ENCODE results near the gene HMX1.

The HMX1 gene

GRCh38 chr4:8859550-8860095 lies 12.0 kb downstream of the HMX1 start:
- H3K9me3 Mint-ChIP-seq = no peaks in the 10 kb centered on the region
- peaks cover 99% of the 10 kb centered on the region for H3K27me3 Mint-ChIP-seq (ENCODE audit: low read depth, poor library complexity)
- no peak overlapping the region for H3K4me3 Mint-ChIP-seq
- no peak for DNase-seq
- no peak overlapping the region for H3K27ac Mint-ChIP-seq
- TF ChIP-seq CTCF (IDR thresholded peaks at IDR 0.05) = no peak
- no peaks in the 10 kb centered on the region for H3K36me3 Mint-ChIP-seq (ENCODE audit: low read depth)
- peaks cover 38% of the 10 kb centered on the region for H3K4me1 Mint-ChIP-seq

GRCh38 chr4:8858701-8859210 lies 12.9 kb downstream of the HMX1 start:
- no peak for DNase-seq
- no peak for TF ChIP-seq CTCF (IDR thresholded peaks at IDR 0.05)
- H3K27me3 Mint-ChIP-seq (ENCODE audit: low read depth, poor library complexity) = peaks cover 99% of the 10 kb centered on the region
- no peaks in the 10 kb centered on the region for H3K9me3 Mint-ChIP-seq
- H3K27ac Mint-ChIP-seq = no peak overlapping the region
- H3K4me3 Mint-ChIP-seq = no peak overlapping the region
- peaks cover 41% of the 10 kb centered on the region for H3K4me1 Mint-ChIP-seq
- H3K36me3 Mint-ChIP-seq (ENCODE audit: low read depth) = no peaks in the 10 kb centered on the region

GRCh38 chr4:8857766-8858700 lies 13.6 kb downstream of the HMX1 start:
- DNase-seq = no peak
- H3K27me3 Mint-ChIP-seq (ENCODE audit: low read depth, poor library complexity) = peaks cover 99% of the 10 kb centered on the region
- H3K4me1 Mint-ChIP-seq = peaks cover 41% of the 10 kb centered on the region
- TF ChIP-seq CTCF (IDR thresholded peaks at IDR 0.05) = no peak
- no peak overlapping the region for H3K27ac Mint-ChIP-seq
- H3K4me3 Mint-ChIP-seq = no peak overlapping the region
- H3K9me3 Mint-ChIP-seq = peaks cover 4% of the 10 kb centered on the region
- no peaks in the 10 kb centered on the region for H3K36me3 Mint-ChIP-seq (ENCODE audit: low read depth)

GRCh38 chr4:8856835-8857621 lies 14.6 kb downstream of the HMX1 start:
- Mint-ChIP-seq H3K4me3 (no peak overlapping the region), H3K27me3 (ENCODE audit: low read depth, poor library complexity) (peaks cover 98% of the 10 kb centered on the region), H3K9me3 (peaks cover 8% of the 10 kb centered on the region), H3K4me1 (peaks cover 39% of the 10 kb centered on the region), H3K27ac (no peak overlapping the region), H3K36me3 (ENCODE audit: low read depth) (no peaks in the 10 kb centered on the region)
- TF ChIP-seq CTCF (IDR thresholded peaks at IDR 0.05) = no peak
- no peak for DNase-seq

- Mint-ChIP-seq H3K4me1 (peaks cover 35% of the 10 kb centered on the region), H3K9me3 (peaks cover 8% of the 10 kb centered on the region), H3K36me3 (ENCODE audit: low read depth) (no peaks in the 10 kb centered on the region), H3K27me3 (ENCODE audit: low read depth, poor library complexity) (peaks cover 92% of the 10 kb centered on the region), H3K27ac (no peak overlapping the region), H3K4me3 (peak overlapping the region; percentile 51)
- peak; percentile 65 for DNase-seq
- peak; percentile 36 for TF ChIP-seq CTCF (IDR thresholded peaks at IDR 0.05)
These were observed 15.8 kb downstream of the HMX1 start for GRCh38 chr4:8855818-8856245.
